ENCODE results near the gene FPR3.
A peak's percentile ranks its signal among the peaks of the same experiment; 100 is the strongest.

The FPR3 gene

DNA sequence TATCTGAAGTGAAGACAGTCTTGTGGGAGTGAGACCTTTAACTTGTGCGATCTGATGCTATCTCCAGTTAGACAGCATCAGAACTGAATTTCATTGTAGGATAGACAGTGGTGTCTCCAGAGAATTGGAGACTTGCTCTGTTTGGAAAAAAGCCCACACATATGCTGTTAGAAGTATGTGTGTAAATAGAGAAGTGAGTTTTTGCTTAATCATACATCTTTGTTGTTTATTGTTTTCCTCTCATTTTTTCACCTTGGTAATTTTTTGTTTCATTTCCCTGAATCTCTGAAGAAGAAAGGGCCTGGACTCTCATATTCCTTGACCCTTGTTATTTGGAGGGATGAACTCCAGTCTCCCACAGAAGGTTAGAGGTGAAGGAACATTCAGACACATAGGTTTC, 21.8 kb downstream of the FPR3 start:
- no peak overlapping the region for H3K9ac ChIP-seq (ENCODE audit: low read length in 5 of 5)
- peaks cover 0 to 18% (median 7%) of the 10 kb centered on the region in 5 donors for H3K4me1 ChIP-seq (ENCODE audit: control insufficient read depth in 5 of 5, insufficient read depth in 5 of 5, low read length in 5 of 5)
- no peaks in the 10 kb centered on the region for H3K36me3 ChIP-seq (ENCODE audit: control insufficient read depth in 5 of 5, insufficient read depth in 5 of 5, low read length in 5 of 5)
- no peaks in the 10 kb centered on the region for H3K9me3 ChIP-seq (ENCODE audit: control insufficient read depth in 5 of 5, low read length in 5 of 5)
- no peak overlapping the region for H3K27ac ChIP-seq (ENCODE audit: low read depth, low read length)
- no peaks in the 10 kb centered on the region for H3K27me3 ChIP-seq (ENCODE audit: control insufficient read depth in 5 of 5, insufficient read depth in 4 of 5, low read length in 5 of 5)
- no peak overlapping the region for H3K4me3 ChIP-seq (ENCODE audit: low read depth in 1 of 5, low read length in 5 of 5)

GRCh38 chr19:51820011-51820410, 25.1 kb downstream of the FPR3 start:
- Histone ChIP-seq H3K36me3 (ENCODE audit: control insufficient read depth in 5 of 5, insufficient read depth in 5 of 5, low read length in 5 of 5) (peaks cover 0 to 3% (median 0%) of the 10 kb centered on the region in 5 donors), H3K27me3 (ENCODE audit: control insufficient read depth in 5 of 5, insufficient read depth in 4 of 5, low read length in 5 of 5) (no peaks in the 10 kb centered on the region), H3K9me3 (ENCODE audit: control insufficient read depth in 5 of 5, low read length in 5 of 5) (peaks cover 0 to 3% (median 0%) of the 10 kb centered on the region in 5 donors), H3K9ac (ENCODE audit: low read length in 5 of 5) (no peak overlapping the region), H3K4me3 (ENCODE audit: low read depth in 1 of 5, low read length in 5 of 5) (no peak overlapping the region), H3K27ac (ENCODE audit: low read depth, low read length) (no peak overlapping the region), H3K4me1 (ENCODE audit: control insufficient read depth in 5 of 5, insufficient read depth in 5 of 5, low read length in 5 of 5) (peaks cover 0 to 45% (median 20%) of the 10 kb centered on the region in 5 donors)

- Histone ChIP-seq H3K9ac (ENCODE audit: low read length in 5 of 5) (no peak overlapping the region), H3K36me3 (ENCODE audit: control insufficient read depth in 5 of 5, insufficient read depth in 5 of 5, low read length in 5 of 5) (peaks cover 0 to 3% (median 0%) of the 10 kb centered on the region in 5 donors), H3K4me3 (ENCODE audit: low read depth in 1 of 5, low read length in 5 of 5) (no peak overlapping the region), H3K9me3 (ENCODE audit: control insufficient read depth in 5 of 5, low read length in 5 of 5) (peaks cover 0 to 3% (median 0%) of the 10 kb centered on the region in 5 donors), H3K4me1 (ENCODE audit: control insufficient read depth in 5 of 5, insufficient read depth in 5 of 5, low read length in 5 of 5) (peaks cover 0 to 41% (median 20%) of the 10 kb centered on the region in 5 donors), H3K27ac (ENCODE audit: low read depth, low read length) (no peak overlapping the region), H3K27me3 (ENCODE audit: control insufficient read depth in 5 of 5, insufficient read depth in 4 of 5, low read length in 5 of 5) (no peaks in the 10 kb centered on the region)
These were observed 26.0 kb downstream of the FPR3 start for GRCh38 chr19:51820831-51821446.

GRCh38 chr19:51821456-51821855, 26.5 kb downstream of the FPR3 start:
- H3K27me3 ChIP-seq (ENCODE audit: control insufficient read depth in 5 of 5, insufficient read depth in 4 of 5, low read length in 5 of 5) = no peaks in the 10 kb centered on the region
- H3K4me3 ChIP-seq (ENCODE audit: low read depth in 1 of 5, low read length in 5 of 5) = no peak overlapping the region
- H3K36me3 ChIP-seq (ENCODE audit: control insufficient read depth in 5 of 5, insufficient read depth in 5 of 5, low read length in 5 of 5) = peaks cover 0 to 3% (median 0%) of the 10 kb centered on the region in 5 donors
- no peak overlapping the region for H3K9ac ChIP-seq (ENCODE audit: low read length in 5 of 5)
- peaks cover 0 to 41% (median 20%) of the 10 kb centered on the region in 5 donors for H3K4me1 ChIP-seq (ENCODE audit: control insufficient read depth in 5 of 5, insufficient read depth in 5 of 5, low read length in 5 of 5)
- H3K9me3 ChIP-seq (ENCODE audit: control insufficient read depth in 5 of 5, low read length in 5 of 5) = peaks cover 0 to 3% (median 0%) of the 10 kb centered on the region in 5 donors
- H3K27ac ChIP-seq (ENCODE audit: low read depth, low read length) = no peak overlapping the region

DNA sequence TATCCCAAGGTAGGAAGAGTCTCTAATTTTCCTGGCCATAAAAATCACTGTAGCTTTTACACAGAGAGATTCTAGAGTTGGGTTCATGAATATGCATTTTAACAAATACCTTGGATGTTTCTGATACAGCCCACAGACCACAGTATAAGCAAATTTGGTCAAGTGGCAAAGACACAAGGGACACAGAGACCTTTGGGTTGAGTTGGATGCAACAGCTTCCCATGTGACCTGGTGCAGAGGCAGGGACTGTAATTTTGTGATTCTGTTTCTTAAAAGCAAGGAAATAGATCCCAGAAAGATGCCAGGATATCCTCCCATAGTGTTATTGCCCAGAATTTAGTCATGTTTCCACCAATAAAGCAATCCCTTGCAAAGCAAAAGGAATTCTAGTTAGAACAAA, 27.0 kb downstream of the FPR3 start:
- Histone ChIP-seq H3K9me3 (ENCODE audit: control insufficient read depth in 5 of 5, low read length in 5 of 5) (peaks cover 0 to 8% (median 0%) of the 10 kb centered on the region in 5 donors), H3K27me3 (ENCODE audit: control insufficient read depth in 5 of 5, insufficient read depth in 4 of 5, low read length in 5 of 5) (no peaks in the 10 kb centered on the region), H3K36me3 (ENCODE audit: control insufficient read depth in 5 of 5, insufficient read depth in 5 of 5, low read length in 5 of 5) (peaks cover 0 to 3% (median 0%) of the 10 kb centered on the region in 5 donors), H3K9ac (ENCODE audit: low read length in 5 of 5) (no peak overlapping the region), H3K4me3 (ENCODE audit: low read depth in 1 of 5, low read length in 5 of 5) (peak overlapping the region in 1 of 5 donors; percentile 10), H3K27ac (ENCODE audit: low read depth, low read length) (no peak overlapping the region), H3K4me1 (ENCODE audit: control insufficient read depth in 5 of 5, insufficient read depth in 5 of 5, low read length in 5 of 5) (peaks cover 0 to 41% (median 20%) of the 10 kb centered on the region in 5 donors)

DNA sequence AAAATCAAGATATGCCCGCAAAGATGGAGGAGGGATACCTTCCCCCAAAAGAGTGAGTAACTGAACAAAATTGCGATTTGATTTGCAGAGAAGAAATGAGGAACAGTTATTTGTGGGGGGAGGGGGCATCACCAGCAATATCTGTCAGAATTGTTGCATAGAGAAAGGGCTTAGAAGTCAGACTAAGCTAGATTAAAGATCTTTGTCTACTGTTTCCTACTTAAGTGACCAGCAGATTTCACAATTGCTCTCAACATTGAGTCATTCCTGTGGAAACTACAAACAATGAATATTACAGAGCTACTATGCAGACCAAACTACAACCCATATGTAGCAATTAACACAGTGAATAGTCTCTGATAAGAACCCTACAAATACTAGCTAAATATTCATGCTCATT, 27.4 kb downstream of the FPR3 start:
- Histone ChIP-seq H3K27me3 (ENCODE audit: control insufficient read depth in 5 of 5, insufficient read depth in 4 of 5, low read length in 5 of 5) (no peaks in the 10 kb centered on the region), H3K4me1 (ENCODE audit: control insufficient read depth in 5 of 5, insufficient read depth in 5 of 5, low read length in 5 of 5) (peaks cover 0 to 41% (median 20%) of the 10 kb centered on the region in 5 donors), H3K36me3 (ENCODE audit: control insufficient read depth in 5 of 5, insufficient read depth in 5 of 5, low read length in 5 of 5) (peaks cover 0 to 3% (median 0%) of the 10 kb centered on the region in 5 donors), H3K4me3 (ENCODE audit: low read depth in 1 of 5, low read length in 5 of 5) (no peak overlapping the region), H3K9ac (ENCODE audit: low read length in 5 of 5) (no peak overlapping the region), H3K9me3 (ENCODE audit: control insufficient read depth in 5 of 5, low read length in 5 of 5) (peaks cover 0 to 9% (median 0%) of the 10 kb centered on the region in 5 donors), H3K27ac (ENCODE audit: low read depth, low read length) (no peak overlapping the region)

GRCh38 chr19:51822946-51823345, 28.0 kb downstream of the FPR3 start:
- peaks cover 0 to 41% (median 20%) of the 10 kb centered on the region in 5 donors for H3K4me1 ChIP-seq (ENCODE audit: control insufficient read depth in 5 of 5, insufficient read depth in 5 of 5, low read length in 5 of 5)
- H3K36me3 ChIP-seq (ENCODE audit: control insufficient read depth in 5 of 5, insufficient read depth in 5 of 5, low read length in 5 of 5) = peaks cover 0 to 3% (median 0%) of the 10 kb centered on the region in 5 donors

DNA sequence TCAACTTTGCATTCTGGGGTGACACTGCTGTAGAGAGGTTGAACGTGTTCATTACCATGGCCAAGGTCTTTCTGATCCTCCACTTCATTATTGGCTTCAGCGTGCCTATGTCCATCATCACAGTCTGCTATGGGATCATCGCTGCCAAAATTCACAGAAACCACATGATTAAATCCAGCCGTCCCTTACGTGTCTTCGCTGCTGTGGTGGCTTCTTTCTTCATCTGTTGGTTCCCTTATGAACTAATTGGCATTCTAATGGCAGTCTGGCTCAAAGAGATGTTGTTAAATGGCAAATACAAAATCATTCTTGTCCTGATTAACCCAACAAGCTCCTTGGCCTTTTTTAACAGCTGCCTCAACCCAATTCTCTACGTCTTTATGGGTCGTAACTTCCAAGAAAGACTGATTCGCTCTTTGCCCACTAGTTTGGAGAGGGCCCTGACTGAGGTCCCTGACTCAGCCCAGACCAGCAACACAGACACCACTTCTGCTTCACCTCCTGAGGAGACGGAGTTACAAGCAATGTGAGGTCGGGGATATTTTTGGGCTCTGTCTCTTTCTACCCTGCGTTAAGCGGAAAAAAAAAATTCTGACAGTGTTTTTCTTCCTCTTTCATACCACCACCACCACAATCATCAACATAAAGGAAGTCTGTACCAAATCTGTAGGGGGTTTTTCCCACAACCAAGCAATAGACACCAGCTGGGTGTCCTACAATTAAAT, 29.5 kb downstream of the FPR3 start:
- Histone ChIP-seq H3K36me3 (ENCODE audit: control insufficient read depth in 5 of 5, insufficient read depth in 5 of 5, low read length in 5 of 5) (peaks cover 0 to 3% (median 0%) of the 10 kb centered on the region in 5 donors), H3K9me3 (ENCODE audit: control insufficient read depth in 5 of 5, low read length in 5 of 5) (peaks cover 2 to 12% (median 5%) of the 10 kb centered on the region in 5 donors), H3K27me3 (ENCODE audit: control insufficient read depth in 5 of 5, insufficient read depth in 4 of 5, low read length in 5 of 5) (no peaks in the 10 kb centered on the region), H3K9ac (ENCODE audit: low read length in 5 of 5) (no peak overlapping the region), H3K27ac (ENCODE audit: low read depth, low read length) (peak overlapping the region; percentile 20), H3K4me1 (ENCODE audit: control insufficient read depth in 5 of 5, insufficient read depth in 5 of 5, low read length in 5 of 5) (peaks cover 0 to 46% (median 20%) of the 10 kb centered on the region in 5 donors), H3K4me3 (ENCODE audit: low read depth in 1 of 5, low read length in 5 of 5) (no peak overlapping the region)

More at GRCh38 chr19:51822946-51823345, 28.0 kb downstream of the FPR3 start:
- Histone ChIP-seq H3K9me3 (ENCODE audit: control insufficient read depth in 5 of 5, low read length in 5 of 5) (peaks cover 0 to 9% (median 0%) of the 10 kb centered on the region in 5 donors), H3K27ac (ENCODE audit: low read depth, low read length) (no peak overlapping the region), H3K27me3 (ENCODE audit: control insufficient read depth in 5 of 5, insufficient read depth in 4 of 5, low read length in 5 of 5) (no peaks in the 10 kb centered on the region), H3K4me3 (ENCODE audit: low read depth in 1 of 5, low read length in 5 of 5) (no peak overlapping the region), H3K9ac (ENCODE audit: low read length in 5 of 5) (no peak overlapping the region)

GRCh38 chr19:51830274-51830673, 35.3 kb downstream of the FPR3 start:
- Histone ChIP-seq H3K27me3 (ENCODE audit: control insufficient read depth in 5 of 5, insufficient read depth in 4 of 5, low read length in 5 of 5) (no peaks in the 10 kb centered on the region), H3K36me3 (ENCODE audit: control insufficient read depth in 5 of 5, insufficient read depth in 5 of 5, low read length in 5 of 5) (no peaks in the 10 kb centered on the region), H3K27ac (ENCODE audit: low read depth, low read length) (no peak overlapping the region), H3K4me3 (ENCODE audit: low read depth in 1 of 5, low read length in 5 of 5) (no peak overlapping the region), H3K9ac (ENCODE audit: low read length in 5 of 5) (no peak overlapping the region), H3K9me3 (ENCODE audit: control insufficient read depth in 5 of 5, low read length in 5 of 5) (peaks cover 2 to 16% (median 7%) of the 10 kb centered on the region in 5 donors), H3K4me1 (ENCODE audit: control insufficient read depth in 5 of 5, insufficient read depth in 5 of 5, low read length in 5 of 5) (peaks cover 0 to 12% (median 0%) of the 10 kb centered on the region in 5 donors)

DNA sequence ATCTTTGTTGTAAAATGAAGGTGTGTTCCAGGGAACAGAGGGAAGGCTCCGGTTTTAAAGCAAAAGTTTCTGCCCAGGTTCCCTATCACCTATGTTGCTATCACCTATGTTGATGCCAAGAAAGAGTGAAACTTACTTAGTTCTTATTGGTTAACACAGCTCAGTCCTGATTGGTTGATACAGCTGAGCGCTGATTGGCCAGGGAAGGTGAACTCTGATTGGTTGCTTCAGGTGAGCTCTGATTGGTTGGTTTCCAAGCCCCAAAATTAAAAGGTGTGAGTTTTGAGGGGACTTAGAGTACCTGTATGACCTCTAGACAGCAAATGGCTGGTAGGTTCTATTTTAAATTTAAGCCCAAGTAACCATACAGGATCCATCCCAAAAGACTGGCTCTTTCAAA, 42.2 kb downstream of the FPR3 start:
- peaks cover 0 to 2% (median 0%) of the 10 kb centered on the region in 5 donors for H3K4me1 ChIP-seq (ENCODE audit: control insufficient read depth in 5 of 5, insufficient read depth in 5 of 5, low read length in 5 of 5)

More for the DNA sequence above, 42.2 kb downstream of the FPR3 start:
- no peak overlapping the region for H3K9ac ChIP-seq (ENCODE audit: low read length in 5 of 5)
- peaks cover 0 to 17% (median 10%) of the 10 kb centered on the region in 5 donors for H3K9me3 ChIP-seq (ENCODE audit: control insufficient read depth in 5 of 5, low read length in 5 of 5)
- H3K4me3 ChIP-seq (ENCODE audit: low read depth in 1 of 5, low read length in 5 of 5) = no peak overlapping the region
- H3K27ac ChIP-seq (ENCODE audit: low read depth, low read length) = no peak overlapping the region
- peaks cover 0 to 9% (median 0%) of the 10 kb centered on the region in 5 donors for H3K36me3 ChIP-seq (ENCODE audit: control insufficient read depth in 5 of 5, insufficient read depth in 5 of 5, low read length in 5 of 5)
- H3K27me3 ChIP-seq (ENCODE audit: control insufficient read depth in 5 of 5, insufficient read depth in 4 of 5, low read length in 5 of 5) = no peaks in the 10 kb centered on the region

Measured in subcutaneous abdominal adipose tissue (tissue), 5 donors.